ENCODE results near the gene PCNX3.

The PCNX3 gene

DNA sequence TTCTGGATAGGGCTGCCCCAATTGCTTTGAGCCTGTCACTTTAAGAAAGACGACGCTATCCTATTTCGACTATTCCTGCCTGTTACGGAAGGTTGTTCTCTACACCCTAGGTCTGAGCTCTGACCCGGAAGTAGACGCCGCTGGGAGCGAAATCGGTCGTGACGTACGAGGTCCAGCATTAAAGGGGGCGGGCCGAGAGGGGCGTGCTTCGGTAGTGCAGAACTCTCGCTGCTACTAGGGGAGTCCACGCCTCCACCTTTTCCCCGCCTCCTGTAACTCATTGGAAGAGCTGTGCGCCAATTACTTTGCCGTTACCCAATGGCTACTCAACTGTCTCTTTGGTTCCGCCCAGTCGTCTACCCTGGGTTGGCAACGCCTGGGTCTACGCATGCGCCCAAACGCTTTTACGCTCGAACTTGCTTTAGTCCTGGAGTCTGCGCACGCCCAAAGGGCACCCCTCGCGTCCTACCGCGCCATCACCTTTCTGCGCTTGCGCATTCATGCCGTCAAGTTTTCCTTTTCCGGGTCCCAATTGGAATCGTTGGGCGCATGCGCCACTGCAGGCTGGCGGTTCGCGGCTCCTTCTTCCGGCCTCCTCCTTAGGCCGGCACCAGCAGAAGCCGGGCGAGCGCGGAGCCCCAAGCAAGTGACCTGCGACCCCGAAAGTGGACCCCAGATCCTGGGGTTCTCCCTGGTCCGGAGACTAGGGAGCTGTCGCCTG lies at the start of gene PCNX3:
Gene PCNX3, plus strand, starts transcription at position 548 of the 721 bp plus-strand sequence. CDS start 536 bp downstream, outside the sequence.
- DNase-seq = peak; percentile 100

DNA sequence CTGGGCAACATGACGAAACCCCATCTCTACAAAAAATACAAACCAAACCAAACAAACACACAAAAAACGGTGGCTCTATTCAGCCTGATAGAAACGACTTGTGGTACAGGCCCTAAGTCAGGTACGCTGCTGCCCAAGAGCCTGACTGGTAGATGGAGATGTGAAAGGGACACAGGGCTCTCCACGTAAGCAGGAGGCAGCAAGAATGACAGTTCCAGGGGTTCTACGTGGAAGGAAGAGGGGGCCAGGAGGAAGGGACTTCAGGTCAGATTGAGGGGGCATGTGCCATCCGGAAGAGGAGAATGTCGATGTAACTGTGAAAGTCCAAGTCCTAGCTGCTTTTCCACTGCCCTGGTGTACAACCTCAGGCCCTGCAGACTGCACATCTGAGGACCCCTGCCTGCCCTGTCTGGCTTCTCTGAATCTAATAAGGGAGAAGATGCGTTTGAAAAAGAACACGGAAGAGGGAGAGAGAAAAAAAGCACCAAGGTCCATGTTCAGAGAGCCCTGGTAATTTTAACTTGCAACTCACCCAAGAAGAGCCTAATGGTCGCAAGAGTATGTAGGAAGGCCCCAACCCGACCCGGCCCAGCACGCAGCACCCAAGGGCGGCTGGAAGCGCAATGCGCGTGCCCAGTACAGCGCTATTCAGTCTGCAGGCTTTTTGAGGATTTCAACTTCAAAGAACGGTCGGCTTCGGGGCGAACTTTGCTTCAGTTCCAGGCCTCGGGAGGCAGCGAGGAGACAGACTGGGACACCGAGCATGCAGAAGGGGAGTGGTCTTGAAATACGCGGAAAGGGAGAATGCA lies 46.2 kb upstream of the PCNX3 start:
- no peak for DNase-seq

DNA sequence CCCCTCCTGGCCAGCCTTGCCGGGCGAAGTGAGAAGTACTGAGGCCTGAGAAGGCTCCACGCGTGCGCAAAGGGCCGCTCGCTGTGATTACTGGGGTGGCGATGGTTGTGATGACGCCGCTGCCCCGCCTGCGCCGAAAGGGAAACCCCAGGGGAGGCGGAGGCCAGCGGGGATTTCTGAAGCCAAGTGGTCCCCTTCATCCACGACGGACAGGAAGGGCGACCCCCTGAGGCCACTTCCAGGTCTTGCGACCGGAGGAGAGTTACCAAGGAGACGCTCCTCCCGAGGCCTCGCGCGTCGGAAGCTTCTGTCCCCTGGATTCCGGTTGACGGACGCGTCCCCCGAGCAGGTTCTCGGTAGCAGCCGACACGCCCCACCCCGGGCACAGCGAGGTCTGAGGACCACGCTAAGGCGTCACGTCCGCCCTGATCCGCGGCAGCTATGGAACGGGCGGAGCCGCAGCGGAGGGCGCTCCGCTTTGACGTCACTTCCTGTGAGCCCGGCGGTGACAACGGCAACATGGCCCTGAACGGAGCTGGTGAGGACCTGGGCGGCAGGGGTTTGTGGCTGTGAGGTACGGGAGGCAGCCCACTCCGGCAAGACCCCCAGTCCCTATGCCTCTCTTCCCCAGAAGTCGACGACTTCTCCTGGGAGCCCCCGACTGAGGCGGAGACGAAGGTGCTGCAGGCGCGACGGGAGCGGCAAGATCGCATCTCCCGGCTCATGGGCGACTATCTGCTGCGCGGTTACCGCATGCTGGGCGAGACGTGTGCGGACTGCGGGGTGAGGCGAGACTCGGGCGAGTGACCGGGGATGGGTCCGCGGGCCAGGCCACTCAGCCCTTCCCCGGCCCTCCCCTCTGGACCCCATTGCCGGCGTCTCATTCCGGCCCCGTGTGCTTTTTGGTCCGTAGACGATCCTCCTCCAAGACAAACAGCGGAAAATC lies 45.3 kb upstream of the PCNX3 start, which contains the start of gene ZNRD2:
Gene ZNRD2, plus strand, starts transcription at position 505 of the 946 bp plus-strand sequence. Its CDS starts 15 bp downstream, at position 520.
- peak; percentile 99 for DNase-seq

DNA sequence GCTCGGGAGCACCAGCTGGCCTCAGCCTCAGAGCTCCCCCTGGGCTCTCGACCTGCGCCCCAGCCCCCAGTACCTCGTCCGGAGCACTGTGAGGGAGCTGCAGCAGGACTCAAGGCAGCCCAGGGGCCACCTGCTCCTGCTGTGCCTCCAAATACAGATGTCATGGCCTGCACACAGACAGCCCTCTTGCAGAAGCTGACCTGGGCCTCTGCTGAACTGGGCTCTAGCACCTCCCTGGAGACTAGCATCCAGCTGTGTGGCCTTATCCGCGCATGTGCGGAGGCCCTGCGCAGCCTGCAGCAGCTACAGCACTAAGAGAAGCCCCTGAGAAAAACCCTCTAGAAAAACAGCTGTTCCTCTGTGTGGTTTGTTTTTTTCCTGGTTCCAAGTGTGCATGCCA lies 44.2 kb upstream of the PCNX3 start:
- DNase-seq = no peak

DNA sequence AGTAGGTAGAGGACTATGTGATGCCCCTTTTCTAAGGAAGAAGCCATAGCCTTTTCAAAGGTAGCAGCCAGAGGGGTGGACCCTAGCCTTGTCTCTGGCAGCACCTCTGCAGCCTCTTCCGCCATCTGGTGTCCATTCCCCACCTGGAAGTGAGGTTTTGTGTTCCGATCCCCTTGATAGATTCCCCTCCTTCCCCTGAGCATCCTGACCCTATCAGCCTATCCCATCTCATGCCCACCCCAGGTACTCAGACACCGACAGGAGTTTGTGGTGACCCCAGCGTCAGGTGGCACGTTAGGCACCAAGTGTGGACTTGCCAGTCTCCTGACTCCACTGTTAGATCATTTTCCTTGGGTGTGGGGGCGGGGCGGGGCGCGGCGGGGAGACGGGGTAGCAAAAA lies 43.6 kb upstream of the PCNX3 start:
- peak; percentile 70 for DNase-seq

DNA sequence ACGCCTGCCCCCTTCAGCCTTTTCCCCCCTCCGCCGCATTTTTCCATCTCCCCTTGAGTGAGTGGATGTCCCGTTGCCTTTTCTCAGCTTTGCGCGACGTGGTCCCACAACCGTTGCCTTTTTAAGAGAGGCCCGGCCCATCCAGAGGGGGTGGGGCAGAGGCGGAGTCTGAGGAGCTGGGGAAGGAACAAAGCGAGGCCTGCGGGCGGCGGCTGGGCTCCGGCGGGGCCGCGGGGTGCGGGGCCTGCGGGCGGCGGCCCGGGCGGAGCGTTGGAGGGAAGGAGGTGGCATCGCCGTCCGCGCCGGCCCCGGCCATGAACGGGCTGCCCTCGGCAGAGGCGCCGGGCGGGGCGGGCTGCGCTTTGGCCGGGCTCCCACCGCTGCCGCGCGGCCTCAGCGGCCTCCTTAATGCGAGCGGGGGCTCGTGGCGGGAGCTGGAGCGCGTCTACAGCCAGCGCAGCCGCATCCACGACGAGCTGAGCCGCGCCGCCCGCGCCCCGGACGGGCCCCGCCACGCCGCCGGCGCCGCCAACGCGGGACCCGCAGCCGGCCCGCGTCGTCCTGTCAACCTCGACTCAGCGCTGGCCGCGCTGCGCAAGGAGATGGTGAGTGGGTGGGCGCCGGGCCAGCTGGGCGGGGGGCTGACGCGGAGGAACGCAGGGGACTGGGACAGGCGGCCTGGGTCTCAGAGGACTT lies 43.1 kb upstream of the PCNX3 start, which contains the start of gene FAM89B:
Gene FAM89B, plus strand, starts transcription at position 183 of the 696 bp plus-strand sequence. Its CDS starts 132 bp downstream, at position 315.
- peak; percentile 97 for DNase-seq

DNA sequence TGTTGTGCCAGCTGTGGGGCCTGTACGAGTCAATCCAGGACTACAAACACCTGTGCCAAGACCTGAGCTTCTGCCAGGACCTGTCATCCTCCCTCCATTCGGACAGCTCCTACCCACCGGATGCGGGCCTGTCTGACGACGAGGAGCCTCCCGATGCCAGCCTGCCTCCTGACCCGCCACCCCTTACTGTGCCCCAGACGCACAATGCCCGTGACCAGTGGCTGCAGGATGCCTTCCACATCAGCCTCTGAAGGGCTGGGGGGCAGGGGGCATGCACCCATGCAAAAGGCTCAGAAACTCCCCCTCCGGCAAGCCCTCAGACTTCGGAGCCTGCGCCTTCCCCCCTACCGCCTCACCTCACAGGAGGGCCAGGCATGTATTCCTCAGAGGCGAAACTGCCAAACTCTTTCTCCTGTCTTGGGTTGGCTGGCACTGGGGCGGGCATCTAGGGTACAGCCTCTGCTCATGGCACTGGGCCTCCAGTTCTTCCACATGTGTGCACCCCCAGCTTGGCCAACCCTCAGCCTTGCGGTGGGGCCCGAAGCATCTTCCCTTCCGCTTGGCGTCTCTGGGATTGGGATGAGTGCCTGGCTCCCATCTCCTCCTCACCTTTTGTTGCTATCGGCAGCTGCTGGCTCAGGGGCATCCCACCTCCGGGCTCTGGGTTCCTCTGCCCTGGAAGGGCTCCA lies 42.0 kb upstream of the PCNX3 start:
- DNase-seq = no peak

DNA sequence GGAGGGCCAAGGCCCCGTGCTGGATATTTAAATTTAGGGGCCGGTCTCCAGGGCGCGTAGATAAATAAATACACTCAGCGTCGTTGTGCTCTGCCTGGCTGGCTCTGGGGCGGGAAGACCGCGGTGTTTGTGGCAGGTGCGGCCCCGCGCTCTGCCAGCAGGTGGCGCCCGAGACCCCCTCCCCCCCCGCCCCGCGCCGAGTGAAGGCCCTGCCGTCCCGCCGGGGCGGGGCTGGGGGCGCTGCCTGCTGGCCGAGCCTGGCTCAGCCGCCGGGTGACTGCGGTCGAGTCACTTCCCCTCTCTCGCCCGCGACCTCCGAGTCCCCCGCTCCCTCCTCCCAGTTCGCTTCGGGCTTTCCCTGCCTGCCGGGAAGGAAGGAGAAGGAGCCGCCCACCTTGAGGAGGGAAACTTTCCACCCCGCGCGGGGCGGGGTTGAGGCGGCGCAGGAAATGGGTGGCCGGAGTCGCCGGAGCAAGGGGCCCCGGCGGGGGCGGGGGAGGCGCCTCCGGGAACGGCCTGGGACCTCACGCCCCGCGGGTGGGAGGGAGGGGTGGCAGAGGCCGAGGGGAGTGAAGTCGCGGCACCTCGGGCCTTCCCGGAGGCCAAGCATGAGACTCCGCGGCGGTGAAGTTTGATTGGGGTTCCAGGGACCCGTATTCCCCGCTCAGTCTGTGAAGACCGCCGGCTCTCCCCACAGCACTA lies 41.3 kb upstream of the PCNX3 start:
- DNase-seq = peak; percentile 98

DNA sequence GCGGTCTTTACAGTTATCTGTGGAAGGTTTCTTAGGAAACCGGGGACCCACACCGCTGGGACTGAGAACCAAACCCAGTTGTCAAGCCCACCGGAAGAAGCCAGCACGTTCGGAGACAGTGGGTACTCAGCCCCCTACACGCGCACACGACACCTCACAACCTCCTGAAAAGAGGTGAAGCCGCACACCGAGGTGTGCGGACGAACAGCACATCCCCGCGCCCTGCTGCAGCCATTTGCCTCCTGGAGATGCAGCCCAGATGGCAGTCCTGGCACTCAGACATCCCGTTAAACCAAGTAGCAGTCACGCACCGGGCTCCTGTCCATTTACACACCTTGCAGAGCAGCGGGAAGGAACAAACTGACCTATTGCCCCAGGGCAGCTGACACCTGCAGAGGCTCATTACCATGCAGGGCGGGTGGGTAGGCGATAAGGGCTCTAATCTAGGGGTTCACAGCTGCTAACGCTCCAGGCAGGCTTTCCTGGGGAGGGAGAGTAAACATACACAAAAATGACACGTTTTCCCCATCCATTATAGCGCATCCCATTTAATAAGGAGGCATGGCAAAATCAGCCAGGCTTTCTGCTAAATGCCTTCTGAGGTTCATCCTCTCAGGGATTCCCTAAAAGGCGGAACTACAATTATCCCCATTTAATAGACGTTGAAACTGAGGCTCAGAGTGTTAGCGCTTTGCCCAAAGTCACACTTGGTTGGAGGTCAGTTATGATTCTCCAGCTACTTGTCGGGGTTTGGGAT lies 40.6 kb upstream of the PCNX3 start:
- DNase-seq = peak; percentile 81

DNA sequence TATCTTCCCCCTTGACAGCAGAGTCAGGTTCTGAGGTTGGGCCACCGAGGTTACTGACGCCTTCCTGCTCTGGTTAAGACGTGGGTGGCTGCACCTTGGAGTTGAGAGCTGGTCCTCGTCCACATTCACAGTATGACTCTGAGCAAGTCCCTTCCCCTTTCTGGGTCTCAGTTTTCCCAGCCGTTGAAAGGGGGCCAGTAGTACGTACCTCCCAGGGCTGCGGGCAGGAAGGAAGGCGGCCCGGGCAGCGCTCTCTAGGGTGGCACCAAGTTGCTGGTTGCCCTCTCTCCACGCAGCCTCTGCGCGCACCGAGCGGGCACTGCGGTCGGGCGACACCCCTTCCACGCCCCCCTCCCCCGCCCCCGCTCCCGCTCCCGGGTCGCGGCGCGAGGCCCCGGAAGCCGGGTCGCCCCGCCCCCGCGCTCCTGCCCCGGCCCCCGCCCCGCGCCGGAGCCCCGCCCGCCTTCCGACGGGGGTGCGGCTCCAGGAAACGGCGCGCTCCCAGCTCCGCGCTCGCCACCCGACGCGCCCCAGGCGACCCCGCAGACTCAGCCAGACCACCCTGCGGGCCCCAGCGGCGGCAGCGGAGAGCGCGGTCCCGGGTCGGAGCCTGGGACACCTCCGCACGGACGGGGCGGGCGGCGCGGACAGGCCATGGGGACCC lies 39.9 kb upstream of the PCNX3 start, which contains the start of gene EHBP1L1:
Gene EHBP1L1, plus strand, starts transcription at position 486 of the 664 bp plus-strand sequence. CDS start 250 bp downstream, outside the sequence.
- peak; percentile 86 for DNase-seq

DNA sequence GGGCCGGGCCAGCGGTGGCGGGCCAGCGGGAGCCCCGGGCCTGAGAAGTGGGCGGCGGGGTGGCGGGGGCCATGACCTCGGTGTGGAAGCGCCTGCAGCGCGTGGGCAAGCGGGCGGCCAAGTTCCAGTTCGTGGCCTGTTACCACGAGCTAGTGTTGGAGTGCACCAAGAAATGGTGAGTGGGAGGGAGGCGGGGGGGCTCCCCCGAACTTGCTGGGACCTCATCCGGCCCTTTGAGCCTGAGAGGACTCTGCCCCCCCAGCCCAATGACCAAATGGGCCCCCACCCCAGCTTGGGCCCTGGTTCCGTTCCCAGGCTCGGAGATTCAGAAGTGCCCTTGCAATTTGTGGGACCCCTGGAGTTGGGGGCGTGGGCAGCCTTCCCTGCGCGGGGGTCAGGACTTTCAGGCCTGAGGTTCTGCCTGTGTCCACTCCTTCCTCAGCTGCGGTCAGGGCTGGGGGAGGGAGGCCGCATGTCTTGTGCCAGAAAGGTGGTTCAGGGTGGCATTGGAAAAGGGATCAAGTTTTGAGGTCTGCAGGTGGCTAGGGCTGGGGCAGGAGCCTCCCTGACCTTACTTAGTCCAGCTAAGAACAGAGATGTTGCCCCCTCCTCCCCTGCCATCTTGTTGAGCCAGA lies 39.2 kb upstream of the PCNX3 start:
- DNase-seq = peak; percentile 37

DNA sequence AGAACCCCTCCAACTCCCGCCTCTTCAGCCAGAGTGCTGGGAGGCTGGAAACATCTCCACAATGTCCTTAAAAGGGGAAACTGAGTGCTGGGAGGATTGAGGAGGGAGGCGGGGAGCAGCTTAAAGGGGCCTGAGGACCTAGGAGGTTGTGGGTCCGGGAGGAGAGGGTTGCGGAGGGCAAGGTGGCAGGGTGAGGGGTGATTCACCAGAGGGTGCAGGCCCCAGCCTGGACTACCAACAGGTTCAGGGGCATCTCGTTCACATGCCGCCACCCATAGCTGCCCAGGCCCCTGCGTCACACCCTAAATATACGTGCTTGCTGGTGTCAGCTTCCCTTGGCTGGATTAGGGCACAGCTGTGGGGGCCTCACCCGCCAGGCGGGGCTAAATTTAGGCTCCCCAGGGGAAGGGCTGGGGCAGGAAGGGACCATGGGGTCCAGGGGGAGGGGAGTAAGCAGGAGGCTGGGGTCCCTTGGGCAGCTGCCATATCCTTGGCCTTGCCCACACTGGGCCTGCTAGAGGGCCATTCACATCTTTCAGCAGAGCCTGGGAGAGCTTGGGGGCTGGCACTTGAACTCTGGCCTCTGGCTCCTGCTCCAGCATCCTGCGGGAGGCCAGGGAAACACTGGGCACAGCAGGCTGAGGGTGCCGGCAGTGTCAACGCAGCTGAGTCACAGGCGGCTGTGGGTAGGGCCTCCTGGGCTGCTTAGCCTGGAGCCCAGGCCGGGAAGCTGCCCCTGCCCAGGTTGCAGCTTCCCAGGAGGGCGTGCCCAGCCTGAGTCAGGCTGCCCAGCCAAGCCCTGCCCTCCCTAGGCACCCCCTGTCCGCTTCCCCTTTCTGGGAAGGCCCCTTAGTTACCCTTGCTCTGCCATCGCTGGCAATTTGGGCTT lies 38.5 kb upstream of the PCNX3 start:
- peak; percentile 74 for DNase-seq

DNA sequence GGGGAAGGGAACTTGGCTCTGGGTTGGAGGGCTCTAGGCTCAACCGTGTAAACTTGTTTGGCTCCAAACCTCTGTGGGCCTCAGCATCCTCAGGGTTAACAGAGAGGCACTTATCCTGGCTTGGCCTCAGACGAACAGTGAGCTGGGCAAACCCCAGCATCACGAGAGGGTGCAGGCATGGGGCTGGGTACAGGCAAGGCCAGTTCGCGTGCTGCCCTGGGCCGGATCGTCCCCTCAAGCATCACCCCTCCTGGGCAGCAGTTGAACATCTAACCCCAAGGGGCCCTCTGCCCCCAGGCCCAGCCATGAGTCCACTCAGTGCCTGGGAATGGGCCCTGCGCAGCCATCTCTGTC lies 37.8 kb upstream of the PCNX3 start:
- DNase-seq = no peak

DNA sequence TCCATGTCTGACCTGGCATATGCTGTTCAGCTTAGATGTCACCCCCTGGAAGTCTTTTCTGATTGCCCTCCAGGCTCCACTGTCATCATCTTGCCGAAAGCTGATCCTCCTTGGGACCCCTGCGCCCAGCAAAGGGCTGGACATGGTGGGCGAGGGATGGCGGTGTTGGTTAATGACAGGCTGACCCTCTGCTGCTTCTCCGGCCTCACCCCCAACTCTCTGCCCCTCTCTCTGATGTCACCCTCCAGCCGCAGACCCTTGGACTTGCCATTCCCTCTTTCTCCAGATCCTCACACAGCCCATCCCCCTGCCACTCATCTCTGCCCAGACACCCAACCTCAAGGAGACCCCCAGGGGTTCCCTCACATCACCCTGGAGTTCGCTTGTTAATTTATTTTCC lies 37.4 kb upstream of the PCNX3 start:
- DNase-seq = no peak

DNA sequence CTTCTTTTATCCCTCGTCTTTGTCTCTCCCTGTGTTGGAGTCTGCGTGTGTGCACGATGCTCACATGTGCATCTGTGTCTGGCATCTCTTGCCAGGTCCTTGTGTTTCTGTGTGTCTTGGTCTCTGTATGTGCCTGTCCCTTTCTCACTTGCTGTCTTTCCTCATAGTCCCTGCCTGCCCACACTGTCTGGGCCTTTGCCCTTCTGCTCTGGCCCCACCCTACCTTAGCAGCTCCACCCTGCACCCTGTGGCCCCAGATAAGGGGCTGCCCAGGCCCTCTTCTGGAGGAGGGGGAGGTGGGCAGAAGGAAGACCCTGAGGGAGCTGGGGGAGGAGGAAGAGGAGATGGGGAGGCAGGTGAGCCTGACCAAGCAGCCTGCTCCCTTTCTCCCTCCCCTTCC lies 36.9 kb upstream of the PCNX3 start:
- peak; percentile 75 for DNase-seq

DNA sequence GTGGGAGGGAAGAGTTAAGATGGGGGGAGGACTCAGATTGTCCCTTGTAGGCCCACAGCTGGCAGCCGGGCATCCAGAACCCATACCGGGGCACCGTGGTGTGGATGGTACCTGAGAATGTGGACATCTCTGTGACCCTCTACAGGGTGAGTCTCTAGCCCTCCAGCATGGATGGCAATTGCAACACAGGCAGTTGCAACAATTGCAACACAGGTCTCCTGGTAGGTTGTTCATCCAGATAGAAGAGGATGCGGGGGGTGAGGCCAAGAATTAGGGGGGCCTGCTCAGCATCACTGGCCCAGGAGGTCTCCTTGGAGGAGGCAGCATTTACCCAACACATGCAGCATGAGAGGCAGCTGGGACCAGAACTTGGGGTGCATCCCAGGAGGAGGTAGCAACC lies 36.3 kb upstream of the PCNX3 start:
- peak; percentile 38 for DNase-seq

DNA sequence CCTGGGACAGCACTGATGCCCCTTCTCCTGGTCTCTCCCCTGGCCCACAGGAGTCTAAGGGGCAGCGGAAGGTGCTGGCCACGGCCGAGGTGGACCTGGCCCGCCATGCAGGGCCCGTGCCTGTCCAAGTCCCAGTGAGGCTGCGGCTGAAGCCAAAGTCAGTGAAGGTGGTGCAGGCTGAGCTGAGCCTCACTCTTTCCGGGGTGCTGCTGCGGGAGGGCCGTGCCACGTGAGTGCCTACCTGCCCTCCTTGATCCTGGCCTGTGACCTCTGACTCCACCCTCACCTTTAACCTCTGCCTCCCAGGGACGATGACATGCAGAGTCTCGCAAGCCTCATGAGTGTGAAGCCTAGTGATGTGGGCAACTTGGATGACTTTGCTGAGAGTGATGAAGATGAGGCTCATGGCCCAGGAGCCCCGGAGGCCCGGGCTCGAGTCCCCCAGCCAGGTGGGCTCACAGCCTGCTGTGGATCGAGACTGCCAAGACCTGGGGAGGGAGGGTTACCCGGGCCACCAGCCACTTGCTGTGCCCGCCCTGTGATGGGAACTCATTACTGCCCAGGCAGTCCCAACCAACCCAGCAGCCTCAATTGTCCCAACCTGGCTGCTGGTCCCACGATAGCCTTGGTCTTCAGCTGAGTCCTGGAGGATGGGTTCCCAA lies 35.4 kb upstream of the PCNX3 start:
- DNase-seq = no peak
